ENCODE data around the gene NFU1. TPM values are rescaled to one million over a fixed set of nuclear protein-coding genes. Genes with fewer than 3 reads are reported as not detected.
"Not testable (repeated sequence)": the region's sequence is repeated elsewhere in the genome, so short reads cannot be mapped to it uniquely, and the experiment has no call there.

The NFU1 gene
- total RNA-seq, 1 donor from 2014 or later = 25.4 TPM

GRCh38 chr2:69434753-69435152 is 2.5 kb downstream of the NFU1 start:
- TF ChIP-seq CTCF (IDR thresholded peaks at IDR 0.05; ENCODE audit: insufficient read depth, low read length, poor library complexity, severe bottlenecking) = no peak
- Histone ChIP-seq H3K36me3 (ENCODE audit: control insufficient read depth, insufficient read depth, low read length) (no peaks in the 10 kb centered on the region), H3K4me3 (ENCODE audit: low read depth, low read length) (no peak overlapping the region), H3K27me3 (ENCODE audit: control insufficient read depth, insufficient read depth, low read length) (no peaks in the 10 kb centered on the region)
- DNase-seq (ENCODE audit: low read depth) = no peak

GRCh38 chr2:69429491-69430183 is 7.6 kb downstream of the NFU1 start:
- no peaks in the 10 kb centered on the region for H3K36me3 ChIP-seq (ENCODE audit: control insufficient read depth, insufficient read depth, low read length)
- no peak for TF ChIP-seq CTCF (IDR thresholded peaks at IDR 0.05; ENCODE audit: insufficient read depth, low read length, poor library complexity, severe bottlenecking)

GRCh38 chr2:69428981-69429380 is 8.3 kb downstream of the NFU1 start:
- Histone ChIP-seq H3K27me3 (ENCODE audit: control insufficient read depth, insufficient read depth, low read length) (no peaks in the 10 kb centered on the region), H3K36me3 (ENCODE audit: control insufficient read depth, insufficient read depth, low read length) (no peaks in the 10 kb centered on the region), H3K4me3 (ENCODE audit: low read depth, low read length) (no peak overlapping the region)
- no peak for TF ChIP-seq CTCF (IDR thresholded peaks at IDR 0.05; ENCODE audit: insufficient read depth, low read length, poor library complexity, severe bottlenecking)
- no peak for DNase-seq (ENCODE audit: low read depth)

More at GRCh38 chr2:69429491-69430183, 7.6 kb downstream of the NFU1 start:
- no peak for DNase-seq (ENCODE audit: low read depth)
- Histone ChIP-seq H3K27me3 (ENCODE audit: control insufficient read depth, insufficient read depth, low read length) (no peaks in the 10 kb centered on the region), H3K4me3 (ENCODE audit: low read depth, low read length) (no peak overlapping the region)

- no peaks in the 10 kb centered on the region for H3K36me3 ChIP-seq (ENCODE audit: control insufficient read depth, insufficient read depth, low read length)
- no peak for TF ChIP-seq CTCF (IDR thresholded peaks at IDR 0.05; ENCODE audit: insufficient read depth, low read length, poor library complexity, severe bottlenecking)
- no peak overlapping the region for H3K4me3 ChIP-seq (ENCODE audit: low read depth, low read length)
- no peaks in the 10 kb centered on the region for H3K27me3 ChIP-seq (ENCODE audit: control insufficient read depth, insufficient read depth, low read length)
- no peak for DNase-seq (ENCODE audit: low read depth)
Observed at GRCh38 chr2:69424419-69424818, 12.8 kb downstream of the NFU1 start.

GRCh38 chr2:69422198-69422597 is 15.0 kb downstream of the NFU1 start:
- H3K27me3 ChIP-seq (ENCODE audit: control insufficient read depth, insufficient read depth, low read length) = no peaks in the 10 kb centered on the region
- H3K36me3 ChIP-seq (ENCODE audit: control insufficient read depth, insufficient read depth, low read length) = no peaks in the 10 kb centered on the region

GRCh38 chr2:69419111-69419510 is 18.1 kb downstream of the NFU1 start:
- H3K36me3 ChIP-seq (ENCODE audit: control insufficient read depth, insufficient read depth, low read length); H3K27me3 ChIP-seq (ENCODE audit: control insufficient read depth, insufficient read depth, low read length); H3K4me3 ChIP-seq (ENCODE audit: low read depth, low read length); DNase-seq (ENCODE audit: low read depth): not testable (repeated sequence)

More at GRCh38 chr2:69422198-69422597, 15.0 kb downstream of the NFU1 start:
- no peak for DNase-seq (ENCODE audit: low read depth)
- TF ChIP-seq CTCF (IDR thresholded peaks at IDR 0.05; ENCODE audit: insufficient read depth, low read length, poor library complexity, severe bottlenecking) = no peak
- H3K4me3 ChIP-seq (ENCODE audit: low read depth, low read length) = no peak overlapping the region
